WTC11 (cell line): ENCODE results near the gene LRRC47. TPM values are rescaled to one million over a fixed set of nuclear protein-coding genes. Genes with fewer than 3 reads are reported as not detected.

Experiments used
- ATAC-seq: fragments of 200-7000 bp; cut with Tn5 transposase; 2 replicates; pipeline ENCODE4 v1.10.0; 2021; ENCODE audit warnings: mild to moderate bottlenecking, moderate library complexity
- CTCF ChIA-PET: fragments of 300-600 bp; sonication (Branson Sonifier 250); formaldehyde crosslinking; loops from one replicate; lab custom pipeline; 2021; ENCODE audit warnings: antibody characterized with exemption; lab: Charles Lee
- POLR2A ChIA-PET: fragments of 350-600 bp; sonication (Branson Sonifier 250); formaldehyde crosslinking; loops from one replicate; lab custom pipeline; 2021; ENCODE audit warnings: antibody characterized with exemption; lab: Charles Lee
- DNase-seq: peaks from one replicate; pipeline ENCODE4 v3.0.0; 2021; ENCODE audit warnings: low spot score
- H3K27ac Mint-ChIP-seq: 2 replicates; pipeline ENCODE4 v1.8.0; 2021; ENCODE audit warnings: mixed read lengths
- H3K27me3 Mint-ChIP-seq: 2 replicates; pipeline ENCODE4 v1.8.0; 2021; ENCODE audit warnings: low read depth, mild to moderate bottlenecking, moderate library complexity, mixed read lengths
- H3K36me3 Mint-ChIP-seq: 2 replicates; pipeline ENCODE4 v1.8.0; 2021; ENCODE audit warnings: mixed read lengths
- H3K4me1 Mint-ChIP-seq: 2 replicates; pipeline ENCODE4 v1.8.0; 2022; ENCODE audit warnings: mixed read lengths
- H3K4me3 Mint-ChIP-seq: 2 replicates; pipeline ENCODE4 v1.8.0; 2021; ENCODE audit warnings: mild to moderate bottlenecking, moderate library complexity, mixed read lengths
- H3K9me3 Mint-ChIP-seq: 2 replicates; pipeline ENCODE4 v1.8.0; 2021; ENCODE audit warnings: mixed read lengths
- AR ChIP-seq: fragments of 250-450 bp; sonication (Bioruptor Pico); IDR thresholded peaks from 2 replicates; pipeline ENCODE4 v1.9.0; 2021; ENCODE audit warnings: mild to moderate bottlenecking
- ATF1 ChIP-seq: sonication (generic); formaldehyde crosslinking; IDR thresholded peaks from 2 replicates; pipeline ENCODE4 v1.8.1; 2023; ENCODE audit warnings: mild to moderate bottlenecking, moderate library complexity, missing genetic modification reagents
- FOXP1 ChIP-seq: sonication (generic); formaldehyde crosslinking; IDR thresholded peaks from 2 replicates; pipeline ENCODE4 v1.8.0; 2022; ENCODE audit warnings: missing genetic modification reagents, mild to moderate bottlenecking, moderate library complexity, borderline replicate concordance
- MLX ChIP-seq: sonication (generic); formaldehyde crosslinking; IDR thresholded peaks from 2 replicates; pipeline ENCODE4 v1.8.1; 2023; ENCODE audit warnings: mild to moderate bottlenecking, missing genetic modification reagents, moderate library complexity
- NFATC4 ChIP-seq: fragments of 250-450 bp; sonication (Bioruptor Pico); IDR thresholded peaks from 2 replicates; pipeline ENCODE4 v1.9.0; 2021; ENCODE audit warnings: mild to moderate bottlenecking
- NFE2L1 ChIP-seq: sonication (generic); formaldehyde crosslinking; IDR thresholded peaks from 2 replicates; pipeline ENCODE4 v1.8.1; 2023; ENCODE audit warnings: missing genetic modification reagents
- NFYB ChIP-seq: sonication (generic); formaldehyde crosslinking; conservative IDR thresholded peaks from 2 replicates; pipeline ENCODE4 v1.8.0; 2022; ENCODE audit warnings: low read depth, missing genetic modification reagents
- PRRX2 ChIP-seq: fragments of 250-450 bp; sonication (Bioruptor Pico); IDR thresholded peaks from 2 replicates; pipeline ENCODE4 v1.8.0; 2021; ENCODE audit warnings: mild to moderate bottlenecking
- RELA ChIP-seq: sonication (generic); formaldehyde crosslinking; IDR thresholded peaks from 2 replicates; pipeline ENCODE4 v1.8.1; 2022; ENCODE audit warnings: missing genetic modification reagents, mild to moderate bottlenecking, borderline replicate concordance
- RORB ChIP-seq: fragments of 250-450 bp; sonication (Bioruptor Pico); IDR thresholded peaks from 2 replicates; pipeline ENCODE4 v1.9.0; 2021; ENCODE audit warnings: mild to moderate bottlenecking
- SMAD4 ChIP-seq: sonication (generic); formaldehyde crosslinking; IDR thresholded peaks from 2 replicates; pipeline ENCODE4 v1.8.0; 2022; ENCODE audit warnings: mild to moderate bottlenecking, missing genetic modification reagents
- SOX15 ChIP-seq: fragments of 250-450 bp; sonication (Bioruptor Pico); IDR thresholded peaks from 2 replicates; pipeline ENCODE4 v1.9.0; 2021; ENCODE audit warnings: mild to moderate bottlenecking
- STAT6 ChIP-seq: sonication (generic); formaldehyde crosslinking; conservative IDR thresholded peaks from 2 replicates; pipeline ENCODE4 v1.8.1; 2023; ENCODE audit warnings: mild to moderate bottlenecking, low read depth, missing genetic modification reagents, moderate library complexity
- TEAD4 ChIP-seq: sonication (generic); formaldehyde crosslinking; IDR thresholded peaks from 2 replicates; pipeline ENCODE4 v1.8.0; 2022; ENCODE audit warnings: mild to moderate bottlenecking, missing genetic modification reagents
- ZNF317 ChIP-seq: sonication (generic); formaldehyde crosslinking; IDR thresholded peaks from 2 replicates; pipeline ENCODE4 v1.8.1; 2023; ENCODE audit warnings: low read depth, mild to moderate bottlenecking, moderate library complexity, missing genetic modification reagents, borderline replicate concordance
- ZNF416 ChIP-seq: fragments of 250-450 bp; sonication (Bioruptor Pico); IDR thresholded peaks from 2 replicates; pipeline ENCODE4 v1.9.0; 2021; ENCODE audit warnings: mild to moderate bottlenecking, inconsistent platforms
- ZNF512 ChIP-seq: sonication (generic); formaldehyde crosslinking; IDR thresholded peaks from 2 replicates; pipeline ENCODE4 v1.8.1; 2022; ENCODE audit warnings: missing genetic modification reagents, borderline replicate concordance
- total RNA-seq: library from RNA; stranded (reverse); gene quantifications from 3 replicates; pipeline ENCODE4 v1.2.3, GENCODE V29; 2021
- TF ChIP-seq, protein P1 (sequence below): fragments of 250-450 bp; sonication (Bioruptor Pico); IDR thresholded peaks from 2 replicates; pipeline ENCODE4 v1.9.0; 2021; ENCODE audit warnings: mild to moderate bottlenecking
- TF ChIP-seq, protein P2 (sequence below): sonication (generic); formaldehyde crosslinking; IDR thresholded peaks from 2 replicates; pipeline ENCODE4 v1.8.0; 2022; ENCODE audit warnings: missing genetic modification reagents
- TF ChIP-seq, protein P3 (sequence below): sonication (generic); formaldehyde crosslinking; IDR thresholded peaks from 2 replicates; pipeline ENCODE4 v1.8.1; 2022; ENCODE audit warnings: low read depth, missing genetic modification reagents, borderline replicate concordance
- TF ChIP-seq, protein P4 (sequence below): sonication (generic); formaldehyde crosslinking; IDR thresholded peaks from 2 replicates; pipeline ENCODE4 v1.8.1; 2023; ENCODE audit warnings: mild to moderate bottlenecking, missing genetic modification reagents

LRRC47 gene
- total RNA-seq, 1 experiment from 2014 or later: 92.4 TPM

DNA sequence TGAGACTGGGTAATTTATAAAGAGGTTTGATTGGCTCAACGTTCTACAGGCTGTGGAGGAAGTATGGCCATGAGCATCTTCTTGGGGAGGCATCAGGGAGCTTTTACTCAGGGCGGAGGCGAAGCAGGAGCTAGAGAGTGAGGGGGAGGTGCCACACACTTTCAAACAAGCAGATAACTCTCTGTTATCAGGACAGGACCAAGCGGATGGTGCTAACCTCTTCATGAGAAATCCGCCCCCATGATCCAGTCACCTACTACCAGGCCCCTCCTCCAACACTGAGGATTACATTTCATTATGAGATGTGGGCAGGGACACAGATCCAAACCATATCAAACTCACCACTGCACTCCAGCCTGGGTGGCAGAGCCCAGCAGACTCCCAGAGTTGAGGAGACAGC is 11.5 kb upstream of the LRRC47 start:
- Mint-ChIP-seq H3K9me3 (peaks cover 39% of the 10 kb centered on the region), H3K36me3 (peaks cover 13% of the 10 kb centered on the region; the same call in 1 of the 2 replicates), H3K4me3 (no peak overlapping the region), H3K27me3 (peaks cover 21% of the 10 kb centered on the region), H3K27ac (no peak overlapping the region), H3K4me1 (peaks cover 2% of the 10 kb centered on the region)
- POLR2A ChIA-PET: no interaction called here
- DNase-seq (no peak), ATAC-seq (no peak)
- TF ChIP-seq RELA (CRISPR knock-in tag): no peak
- no peak for TF ChIP-seq SMAD4
- TF ChIP-seq, protein P1, sequence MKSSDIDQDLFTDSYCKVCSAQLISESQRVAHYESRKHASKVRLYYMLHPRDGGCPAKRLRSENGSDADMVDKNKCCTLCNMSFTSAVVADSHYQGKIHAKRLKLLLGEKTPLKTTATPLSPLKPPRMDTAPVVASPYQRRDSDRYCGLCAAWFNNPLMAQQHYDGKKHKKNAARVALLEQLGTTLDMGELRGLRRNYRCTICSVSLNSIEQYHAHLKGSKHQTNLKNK (CRISPR knock-in tag): no peak
- no peak for TF ChIP-seq ATF1 (CRISPR knock-in tag)
- TF ChIP-seq FOXP1 (CRISPR knock-in tag): no peak
- TF ChIP-seq SOX15 (CRISPR knock-in tag): no peak
- no peak for TF ChIP-seq MLX
- TF ChIP-seq ZNF416: no peak
- no peak for TF ChIP-seq TEAD4
- TF ChIP-seq NFATC4 (CRISPR knock-in tag): no peak
- no peak for TF ChIP-seq AR
- TF ChIP-seq, protein P2, sequence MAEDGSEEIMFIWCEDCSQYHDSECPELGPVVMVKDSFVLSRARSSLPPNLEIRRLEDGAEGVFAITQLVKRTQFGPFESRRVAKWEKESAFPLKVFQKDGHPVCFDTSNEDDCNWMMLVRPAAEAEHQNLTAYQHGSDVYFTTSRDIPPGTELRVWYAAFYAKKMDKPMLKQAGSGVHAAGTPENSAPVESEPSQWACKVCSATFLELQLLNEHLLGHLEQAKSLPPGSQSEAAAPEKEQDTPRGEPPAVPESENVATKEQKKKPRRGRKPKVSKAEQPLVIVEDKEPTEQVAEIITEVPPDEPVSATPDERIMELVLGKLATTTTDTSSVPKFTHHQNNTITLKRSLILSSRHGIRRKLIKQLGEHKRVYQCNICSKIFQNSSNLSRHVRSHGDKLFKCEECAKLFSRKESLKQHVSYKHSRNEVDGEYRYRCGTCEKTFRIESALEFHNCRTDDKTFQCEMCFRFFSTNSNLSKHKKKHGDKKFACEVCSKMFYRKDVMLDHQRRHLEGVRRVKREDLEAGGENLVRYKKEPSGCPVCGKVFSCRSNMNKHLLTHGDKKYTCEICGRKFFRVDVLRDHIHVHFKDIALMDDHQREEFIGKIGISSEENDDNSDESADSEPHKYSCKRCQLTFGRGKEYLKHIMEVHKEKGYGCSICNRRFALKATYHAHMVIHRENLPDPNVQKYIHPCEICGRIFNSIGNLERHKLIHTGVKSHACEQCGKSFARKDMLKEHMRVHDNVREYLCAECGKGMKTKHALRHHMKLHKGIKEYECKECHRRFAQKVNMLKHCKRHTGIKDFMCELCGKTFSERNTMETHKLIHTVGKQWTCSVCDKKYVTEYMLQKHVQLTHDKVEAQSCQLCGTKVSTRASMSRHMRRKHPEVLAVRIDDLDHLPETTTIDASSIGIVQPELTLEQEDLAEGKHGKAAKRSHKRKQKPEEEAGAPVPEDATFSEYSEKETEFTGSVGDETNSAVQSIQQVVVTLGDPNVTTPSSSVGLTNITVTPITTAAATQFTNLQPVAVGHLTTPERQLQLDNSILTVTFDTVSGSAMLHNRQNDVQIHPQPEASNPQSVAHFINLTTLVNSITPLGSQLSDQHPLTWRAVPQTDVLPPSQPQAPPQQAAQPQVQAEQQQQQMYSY: no peak
- TF ChIP-seq PRRX2 (CRISPR knock-in tag): no peak
- TF ChIP-seq RORB (CRISPR knock-in tag): no peak
- TF ChIP-seq, protein P3, sequence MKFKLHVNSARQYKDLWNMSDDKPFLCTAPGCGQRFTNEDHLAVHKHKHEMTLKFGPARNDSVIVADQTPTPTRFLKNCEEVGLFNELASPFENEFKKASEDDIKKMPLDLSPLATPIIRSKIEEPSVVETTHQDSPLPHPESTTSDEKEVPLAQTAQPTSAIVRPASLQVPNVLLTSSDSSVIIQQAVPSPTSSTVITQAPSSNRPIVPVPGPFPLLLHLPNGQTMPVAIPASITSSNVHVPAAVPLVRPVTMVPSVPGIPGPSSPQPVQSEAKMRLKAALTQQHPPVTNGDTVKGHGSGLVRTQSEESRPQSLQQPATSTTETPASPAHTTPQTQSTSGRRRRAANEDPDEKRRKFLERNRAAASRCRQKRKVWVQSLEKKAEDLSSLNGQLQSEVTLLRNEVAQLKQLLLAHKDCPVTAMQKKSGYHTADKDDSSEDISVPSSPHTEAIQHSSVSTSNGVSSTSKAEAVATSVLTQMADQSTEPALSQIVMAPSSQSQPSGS (CRISPR knock-in tag): no peak
- TF ChIP-seq, all 79 proteins: peak for 0
- CTCF ChIA-PET: no interaction called here

- CTCF ChIA-PET: interaction anchor here (1.1 kb wide), 2 partner anchors 29 to 186 kb away, joined by 3 to 5 read pairs; no protein-coding TSS in a partner anchor
- peaks cover 13% of the 10 kb centered on the region; the same call in 1 of the 2 replicates for H3K36me3 Mint-ChIP-seq
These were observed 8.7 kb upstream of the LRRC47 start for GRCh38 chr1:3805038-3805437.

More at GRCh38 chr1:3805038-3805437, 8.7 kb upstream of the LRRC47 start:
- H3K9me3 Mint-ChIP-seq: peaks cover 45% of the 10 kb centered on the region
- DNase-seq: no peak
- POLR2A ChIA-PET: no interaction called here
- TF ChIP-seq TEAD4: no peak
- no peak for TF ChIP-seq NFE2L1 (CRISPR knock-in tag)
- TF ChIP-seq ZNF317 (CRISPR knock-in tag): no peak
- TF ChIP-seq ZNF512 (CRISPR knock-in tag): no peak
- TF ChIP-seq NFATC4 (CRISPR knock-in tag): no peak
- TF ChIP-seq SOX15 (CRISPR knock-in tag): no peak
- no peak for TF ChIP-seq STAT6 (CRISPR knock-in tag)
- TF ChIP-seq, protein P4, sequence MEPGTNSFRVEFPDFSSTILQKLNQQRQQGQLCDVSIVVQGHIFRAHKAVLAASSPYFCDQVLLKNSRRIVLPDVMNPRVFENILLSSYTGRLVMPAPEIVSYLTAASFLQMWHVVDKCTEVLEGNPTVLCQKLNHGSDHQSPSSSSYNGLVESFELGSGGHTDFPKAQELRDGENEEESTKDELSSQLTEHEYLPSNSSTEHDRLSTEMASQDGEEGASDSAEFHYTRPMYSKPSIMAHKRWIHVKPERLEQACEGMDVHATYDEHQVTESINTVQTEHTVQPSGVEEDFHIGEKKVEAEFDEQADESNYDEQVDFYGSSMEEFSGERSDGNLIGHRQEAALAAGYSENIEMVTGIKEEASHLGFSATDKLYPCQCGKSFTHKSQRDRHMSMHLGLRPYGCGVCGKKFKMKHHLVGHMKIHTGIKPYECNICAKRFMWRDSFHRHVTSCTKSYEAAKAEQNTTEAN: no peak
- no peak for TF ChIP-seq NFYB (CRISPR knock-in tag)
- TF ChIP-seq, all 79 proteins: peak for 0
- Mint-ChIP-seq H3K27ac (no peak overlapping the region), H3K4me1 (no peaks in the 10 kb centered on the region), H3K4me3 (no peak overlapping the region), H3K27me3 (peaks cover 28% of the 10 kb centered on the region)
- no peak for ATAC-seq
